GM18526 (cell line): ENCODE data around the gene CCDC184.

Experiments
- POLR2A ChIP-seq: IDR thresholded peaks from 3 replicates; pipeline ENCODE4 v1.6.1; 2011; ENCODE audit not compliant: insufficient read length; ENCODE audit errors: extremely low read depth

The CCDC184 gene

DNA sequence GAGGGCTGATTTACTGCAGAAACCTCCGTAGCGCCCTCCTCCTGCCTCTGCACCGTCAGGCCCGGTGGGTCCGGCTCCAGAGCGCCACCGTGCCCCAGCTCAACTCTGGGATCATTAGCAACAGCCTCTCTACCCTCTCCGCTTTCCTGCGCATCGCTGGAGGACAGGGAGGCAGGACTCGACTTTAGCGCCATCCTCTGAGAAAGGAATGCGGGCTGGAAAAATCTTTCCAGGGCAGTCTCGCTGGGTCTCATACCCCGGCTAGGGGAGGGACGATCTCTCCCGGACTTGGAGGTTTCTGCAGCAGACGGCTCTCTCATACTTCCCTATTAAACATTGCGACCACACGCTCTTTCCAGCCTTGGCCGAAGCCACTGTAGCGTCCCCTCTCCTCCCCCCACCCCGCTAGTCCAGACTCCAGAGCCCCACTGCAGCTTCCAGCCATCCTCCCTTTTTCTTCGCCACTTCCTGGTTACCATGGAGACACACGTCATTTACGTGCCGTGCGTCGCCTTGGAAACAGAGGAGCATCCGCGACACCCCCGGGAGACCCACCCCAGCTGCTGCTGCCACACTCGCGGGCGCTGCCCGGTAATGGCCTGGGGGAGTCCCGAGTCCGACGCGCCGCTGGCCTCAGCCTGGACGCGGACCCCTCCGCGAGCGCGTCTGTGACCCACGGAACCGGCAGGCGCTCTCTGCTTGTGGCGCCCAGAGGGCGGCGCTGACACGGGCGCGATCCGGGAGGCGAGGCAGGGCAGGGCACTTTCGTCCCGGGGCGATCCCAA is at the start of gene CCDC184:
Gene CCDC184, plus strand, starts transcription at position 554 of the 785 bp plus-strand sequence. CDS start 479 bp downstream, outside the sequence.
- TF ChIP-seq POLR2A: no peak

GRCh38 chr12:48135027-48135426 is 48.4 kb upstream of the CCDC184 start:
- no peak for TF ChIP-seq POLR2A

- TF ChIP-seq POLR2A: no peak
Observed at GRCh38 chr12:48142818-48143674, 40.4 kb upstream of the CCDC184 start.

DNA sequence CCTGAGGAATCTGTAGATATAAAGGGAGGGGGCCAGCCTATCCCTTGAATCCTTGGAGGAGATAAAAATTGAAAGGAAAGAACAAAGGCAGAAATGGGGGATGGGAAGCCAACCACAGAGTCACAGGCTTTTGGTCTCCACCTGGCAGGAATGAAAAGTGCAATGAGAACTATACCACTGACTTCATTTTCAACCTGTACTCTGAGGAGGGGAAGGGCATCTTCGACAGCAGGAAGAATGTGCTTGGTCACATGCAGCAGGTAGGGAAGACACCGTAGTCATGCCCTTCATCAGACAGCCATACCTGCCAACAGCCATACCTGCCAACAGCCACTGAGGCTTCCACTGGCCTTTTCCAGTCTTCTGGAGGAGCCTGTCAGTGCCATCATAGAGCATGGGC is 39.5 kb upstream of the CCDC184 start:
- no peak for TF ChIP-seq POLR2A

DNA sequence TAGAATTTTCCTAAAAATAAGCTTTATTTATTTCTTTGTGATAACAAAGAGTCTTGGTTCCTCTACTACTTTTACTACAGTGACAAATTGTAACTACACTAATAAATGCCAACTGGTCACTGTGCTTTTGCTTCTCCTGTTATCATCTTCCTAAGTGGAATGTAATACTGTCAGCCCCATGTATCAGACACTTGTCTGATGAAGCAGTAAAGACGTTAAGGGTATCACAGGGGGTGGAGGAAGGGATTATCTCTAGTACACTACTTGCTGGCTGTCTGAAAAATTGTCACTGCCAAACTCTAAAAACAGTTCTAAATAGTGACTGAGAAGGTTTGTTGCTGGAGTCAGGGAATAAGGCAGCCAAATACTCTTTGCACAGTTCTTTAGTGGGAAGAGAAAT is 37.5 kb upstream of the CCDC184 start:
- TF ChIP-seq POLR2A: no peak

GRCh38 chr12:48151103-48151771 is 32.2 kb upstream of the CCDC184 start:
- TF ChIP-seq POLR2A: no peak

- TF ChIP-seq POLR2A: no peak
Observed at GRCh38 chr12:48156652-48157017, 26.8 kb upstream of the CCDC184 start.

GRCh38 chr12:48157018-48157888 is 26.2 kb upstream of the CCDC184 start, which contains the start of gene ASB8:
Gene ASB8, minus strand, starts transcription at chr12:48157515. Its CDS starts 4,019 bp downstream, at chr12:48153496.
- TF ChIP-seq POLR2A: peak; percentile 75

DNA sequence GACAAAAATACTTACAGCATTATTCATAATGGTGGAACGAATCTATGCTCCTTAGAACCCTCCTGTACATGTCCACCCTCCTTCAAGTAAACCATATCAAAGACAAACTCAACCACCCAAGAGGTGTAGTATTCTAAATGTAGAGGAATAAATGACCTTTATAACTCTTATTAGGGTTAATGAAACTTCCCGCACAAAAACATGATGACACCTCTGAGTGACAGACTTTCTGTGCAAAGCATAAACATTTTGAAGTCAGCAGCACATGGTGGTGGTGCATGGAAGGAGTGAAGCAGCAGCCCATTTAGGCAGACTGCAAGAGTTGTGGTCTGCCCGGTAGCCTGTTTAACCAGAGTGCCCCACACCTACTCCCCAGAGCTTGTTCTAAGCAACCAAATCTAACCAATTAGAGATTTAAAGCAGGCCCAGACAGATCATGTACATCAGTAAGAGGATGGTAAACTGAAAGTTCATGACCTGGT is 25.5 kb upstream of the CCDC184 start:
- no peak for TF ChIP-seq POLR2A

DNA sequence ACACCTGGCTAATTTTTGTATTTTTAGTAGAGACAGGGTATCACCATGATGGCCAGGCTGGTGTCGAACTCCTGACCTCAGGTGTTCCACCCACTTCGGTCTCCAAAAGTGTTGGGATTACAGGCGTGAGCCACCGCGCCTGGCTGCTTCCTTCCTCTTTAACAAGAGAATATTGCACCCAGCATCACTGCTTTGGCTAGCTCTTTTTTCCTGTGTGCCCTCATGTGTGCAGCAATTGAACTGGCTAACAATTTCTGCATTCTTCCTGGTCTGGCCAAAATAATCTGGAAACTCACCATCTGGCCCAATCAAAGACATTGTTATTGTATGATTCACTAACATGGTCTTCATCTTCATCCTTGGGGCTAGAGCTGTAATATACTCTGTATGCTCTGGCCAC is 23.4 kb upstream of the CCDC184 start:
- TF ChIP-seq POLR2A: no peak

GRCh38 chr12:48160807-48161206 is 22.6 kb upstream of the CCDC184 start:
- no peak for TF ChIP-seq POLR2A

DNA sequence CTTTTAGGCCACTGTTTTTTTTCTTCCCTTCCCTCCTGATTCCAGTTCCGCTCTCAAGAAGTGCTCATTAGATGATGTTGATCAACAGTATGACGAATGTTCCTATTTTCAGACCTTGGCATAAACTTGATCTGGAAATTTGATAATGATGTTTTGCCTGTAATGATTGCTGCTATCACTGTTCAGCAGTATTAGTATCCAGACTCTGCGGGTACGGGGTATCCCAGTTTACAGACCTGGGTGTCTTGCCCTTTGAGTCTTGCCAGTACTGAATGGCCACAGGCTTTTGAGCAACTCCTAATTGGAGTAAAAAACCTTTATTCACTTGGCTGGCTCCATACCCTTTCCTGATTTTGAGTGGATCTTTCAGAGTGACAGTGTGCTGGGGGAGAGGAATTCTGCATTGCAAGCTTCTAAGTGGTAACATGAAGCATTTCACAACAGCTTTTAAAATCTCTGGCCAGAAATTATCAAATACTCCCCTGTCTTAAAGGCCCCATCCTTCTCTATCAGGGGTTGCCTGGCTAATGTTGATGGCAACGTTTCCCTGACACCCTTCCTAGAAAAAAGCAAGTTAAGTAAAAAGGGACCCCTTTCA is 20.2 kb upstream of the CCDC184 start:
- TF ChIP-seq POLR2A: no peak

DNA sequence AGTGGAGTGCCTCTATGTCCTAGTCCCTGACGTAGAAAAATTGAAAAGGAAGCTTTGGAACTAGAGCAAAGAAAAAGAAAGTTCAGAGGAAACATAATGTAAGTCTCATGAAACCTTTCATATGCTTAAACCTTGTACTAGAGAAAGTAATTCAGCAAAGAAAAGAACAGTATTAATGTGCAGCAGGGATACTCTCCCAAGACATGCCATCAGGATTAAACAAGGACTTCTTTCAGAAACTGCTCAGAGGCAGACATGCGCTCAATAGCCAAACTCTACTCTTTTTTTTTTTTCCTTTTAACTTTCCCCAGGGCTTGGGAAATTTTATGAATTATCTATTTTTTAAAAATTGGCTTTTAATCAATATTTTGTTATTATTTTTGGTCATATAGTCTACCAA is 19.0 kb upstream of the CCDC184 start:
- TF ChIP-seq POLR2A: no peak

DNA sequence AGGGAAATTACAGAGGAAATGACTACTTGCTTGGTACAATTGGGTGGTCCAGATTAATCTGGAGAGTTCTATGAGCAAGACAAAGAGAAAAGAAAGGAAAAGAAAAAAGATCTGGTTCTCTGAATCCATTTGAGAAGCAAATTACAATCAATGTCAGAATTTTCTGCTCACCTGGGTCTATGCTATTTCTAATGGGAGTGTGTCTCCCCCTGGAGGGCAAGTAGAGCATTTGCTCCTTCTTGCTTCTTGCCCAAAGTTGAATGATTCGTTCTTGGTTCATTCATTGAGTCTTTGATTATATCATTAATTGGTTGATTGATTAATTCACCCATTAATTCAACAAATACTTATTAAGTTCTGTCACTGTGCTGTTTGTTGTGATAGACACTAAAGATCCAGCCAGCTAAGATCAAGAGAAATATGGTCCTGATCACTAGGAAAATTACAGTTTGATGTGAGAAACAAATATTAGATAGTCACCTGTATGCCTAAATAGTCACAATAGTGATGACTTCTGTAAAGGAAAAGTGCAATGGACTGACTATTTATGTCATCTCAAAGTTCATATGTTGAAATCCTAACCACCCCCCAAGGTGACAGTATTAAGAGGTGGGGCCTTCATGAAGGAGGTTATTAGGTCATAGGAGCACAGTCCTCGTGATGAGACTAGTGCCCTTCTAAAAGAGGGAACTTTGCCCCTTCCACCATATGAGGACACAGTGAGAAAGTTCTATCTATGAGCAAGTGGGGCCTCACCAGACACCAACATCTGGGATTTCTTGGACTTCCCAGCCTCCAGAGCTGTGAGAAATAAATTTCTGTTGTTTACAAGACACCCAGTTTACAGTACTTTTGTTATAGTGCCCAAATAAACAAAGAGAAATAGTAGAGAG is 18.1 kb upstream of the CCDC184 start:
- no peak for TF ChIP-seq POLR2A

GRCh38 chr12:48169011-48169410 is 14.4 kb upstream of the CCDC184 start:
- no peak for TF ChIP-seq POLR2A
